Stomach (tissue), 4 donors: ENCODE results near the gene SESTD1.

Experiments used
- CTCF ChIP-seq, 7 experiments: fragments of 450-650 bp in 4 of 7; fragments of 200-600 bp in 3 of 7; sonication (generic) in 3 of 7; IDR thresholded peaks; one replicate each; pipeline ENCODE4 v1.5.1; 2016 to 2019; ENCODE audit warnings: antibody characterized with exemption in 7 of 7, control low read depth in 2 of 7, mild to moderate bottlenecking in 1 of 7
- EP300 ChIP-seq: sonication (generic); formaldehyde crosslinking; IDR thresholded peaks from one replicate; pipeline ENCODE4 v1.6.1; 2017; ENCODE audit warnings: antibody characterized with exemption
- POLR2A ChIP-seq, 4 donors: fragments of 450-650 bp; IDR thresholded peaks; one replicate each; pipeline ENCODE4 v1.6.1; 2016; ENCODE audit warnings: antibody characterized with exemption in 4 of 4, control low read depth in 2 of 4, mild to moderate bottlenecking in 1 of 4, moderate library complexity in 1 of 4
- POLR2AphosphoS5 ChIP-seq, 3 donors: sonication (generic); formaldehyde crosslinking; IDR thresholded peaks; one replicate each; pipeline ENCODE4 v1.6.1; 2016; ENCODE audit warnings: antibody characterized with exemption in 3 of 3

DNA sequence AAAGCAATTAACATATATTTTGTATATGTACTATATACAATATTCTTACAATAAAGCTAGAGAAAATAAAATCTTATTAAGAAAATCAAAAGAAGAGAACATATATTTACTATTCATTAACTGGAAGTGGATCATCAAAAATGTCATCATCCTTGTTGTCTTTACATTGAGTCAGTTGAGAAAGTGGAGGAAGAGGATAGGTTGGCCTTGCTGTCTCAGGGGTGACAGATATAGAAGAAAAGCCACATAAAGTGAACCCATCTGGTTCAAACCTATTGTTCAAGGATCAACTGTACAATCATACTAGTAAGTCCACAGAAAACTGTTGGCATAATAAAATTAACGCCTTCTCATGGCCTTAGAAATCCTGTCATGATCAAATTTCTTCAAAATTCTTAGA lies 26.6 kb downstream of the SESTD1 start:
- TF ChIP-seq EP300 (no peak), CTCF (IDR thresholded peaks at IDR 0.05) (no peak), POLR2AphosphoS5 (IDR thresholded peaks at IDR 0.05) (no peak), POLR2A (IDR thresholded peaks at IDR 0.05) (no peak)
